ENCODE data around the gene CCNI.

GRCh38 chr4:77047037-77047436, 28.8 kb downstream of the CCNI start:
- no peak for TF ChIP-seq CTCF (IDR thresholded peaks at IDR 0.05)
- TF ChIP-seq MAX (CRISPR knock-in tag; IDR thresholded peaks at IDR 0.05) = no peak
- TF ChIP-seq TEAD1 (CRISPR knock-in tag; IDR thresholded peaks at IDR 0.05) = no peak
- TF ChIP-seq STAT6 (CRISPR knock-in tag; conservative IDR thresholded peaks at IDR 0.05; ENCODE audit: low read depth) = no peak
- no peak for TF ChIP-seq IRF2 (CRISPR knock-in tag; IDR thresholded peaks at IDR 0.05; ENCODE audit: borderline replicate concordance, low read depth)
- TF ChIP-seq TP53 (CRISPR knock-in tag; IDR thresholded peaks at IDR 0.05) = no peak
- no peak for TF ChIP-seq FOXJ3 (CRISPR knock-in tag; IDR thresholded peaks at IDR 0.05; ENCODE audit: borderline replicate concordance)
- TF ChIP-seq CREB1 (CRISPR knock-in tag; IDR thresholded peaks at IDR 0.05) = no peak
- no peak for TF ChIP-seq JUN (CRISPR knock-in tag; IDR thresholded peaks at IDR 0.05)
- TF ChIP-seq NFE2L1 (CRISPR knock-in tag; IDR thresholded peaks at IDR 0.05) = no peak
- TF ChIP-seq SP1 (CRISPR knock-in tag; conservative IDR thresholded peaks at IDR 0.05) = no peak
- TF ChIP-seq NR2C2 (CRISPR knock-in tag; IDR thresholded peaks at IDR 0.05) = no peak
- no peak for TF ChIP-seq SMAD4 (CRISPR knock-in tag; IDR thresholded peaks at IDR 0.05)
